ENCODE data around the gene MPV17. TPM values are rescaled to one million over a fixed set of nuclear protein-coding genes. Genes with fewer than 3 reads are reported as not detected.
"Not testable (repeated sequence)": the region's sequence is repeated elsewhere in the genome, so short reads cannot be mapped to it uniquely, and the experiment has no call there.

The MPV17 gene
- total RNA-seq, 2 experiments from 2014 or later, result 83.3 to 83.9 TPM

DNA sequence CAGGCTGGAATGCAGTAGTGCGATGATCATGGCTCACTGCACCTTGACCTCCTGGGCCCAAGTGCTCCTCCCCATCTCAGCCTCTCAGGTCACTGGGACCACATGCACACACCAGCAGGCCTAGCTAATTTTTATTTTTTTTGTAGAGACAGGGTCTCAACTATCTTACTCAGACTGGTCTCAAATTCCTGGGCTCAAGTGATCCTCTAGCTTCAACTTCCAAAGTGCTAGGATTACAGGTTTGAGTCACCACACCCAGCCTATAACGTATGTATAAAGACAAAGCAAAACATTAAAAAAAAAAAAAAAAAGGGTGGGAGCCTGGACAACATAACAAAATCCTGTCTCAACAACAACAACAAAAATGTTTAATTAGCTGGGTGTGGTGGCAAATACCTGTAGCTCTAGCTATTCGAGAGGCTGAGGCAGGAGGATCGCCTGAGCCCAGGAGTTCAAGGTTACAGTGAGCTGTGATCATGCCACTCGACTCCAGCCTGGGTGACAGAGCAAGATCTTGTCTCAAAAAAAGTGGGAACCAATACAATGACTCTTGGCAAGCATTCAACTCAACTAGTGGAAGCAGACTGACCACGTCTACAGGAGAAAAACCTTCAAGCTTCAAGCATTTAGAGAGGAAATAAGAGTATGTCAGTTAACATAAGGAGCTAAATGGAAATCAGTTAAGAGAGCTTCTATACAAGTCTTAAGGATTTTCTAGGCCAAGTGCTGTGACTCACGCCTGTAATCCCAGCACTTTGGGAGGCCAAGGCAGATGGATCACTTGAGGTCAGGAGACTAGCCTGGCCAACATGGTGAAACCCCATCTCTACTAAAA, 31.1 kb upstream of the MPV17 start:
- Mint-ChIP-seq H3K9me3 (no peaks in the 10 kb centered on the region), H3K36me3 (ENCODE audit: low read depth) (peaks cover 15% of the 10 kb centered on the region), H3K4me3 (peak overlapping the region; percentile 32), H3K27me3 (no peaks in the 10 kb centered on the region), H3K27ac (no peak overlapping the region), H3K4me1 (peaks cover 59% of the 10 kb centered on the region)
- CTCF ChIA-PET, result interaction anchor here (0.7 to 2.3 kb wide), 4 partner anchors 51 to 330 kb away, joined by 3 to 8 read pairs (median 3); no protein-coding TSS in a partner anchor
- no peak for DNase-seq
- POLR2A ChIA-PET, result interaction anchor here (1.2 to 1.4 kb wide), 3 partner anchors 15 to 136 kb away, joined by 3 to 4 read pairs (median 3); partner anchors contain the start of gene CAD

DNA sequence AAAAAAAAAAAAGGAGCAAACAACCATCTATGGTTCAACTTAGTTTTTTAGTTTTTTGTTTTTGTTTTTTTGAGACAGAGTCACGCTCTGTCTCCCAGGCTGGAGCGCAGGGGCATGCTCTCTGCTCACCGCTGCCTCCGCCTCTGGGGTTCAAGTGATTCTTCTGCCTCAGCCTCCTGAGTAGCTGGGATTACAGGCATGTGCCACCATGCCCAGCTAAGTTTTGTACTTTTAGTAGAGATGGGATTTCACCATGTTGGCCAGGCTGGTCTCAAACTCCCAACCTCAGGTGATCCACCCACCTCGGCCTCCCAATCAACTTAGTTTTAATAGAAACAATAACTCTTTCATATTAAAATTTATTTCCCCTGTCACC, 30.5 kb upstream of the MPV17 start:
- not testable (repeated sequence) for H3K4me3 Mint-ChIP-seq, DNase-seq, H3K27ac Mint-ChIP-seq, H3K27me3 Mint-ChIP-seq, H3K9me3 Mint-ChIP-seq
- H3K4me1 Mint-ChIP-seq, result peaks cover 56% of the 10 kb centered on the region
- H3K36me3 Mint-ChIP-seq (ENCODE audit: low read depth), result peaks cover 12% of the 10 kb centered on the region
- ChIA-PET POLR2A (interaction anchor here (1.2 to 1.4 kb wide), 3 partner anchors 16 to 136 kb away, joined by 3 to 4 read pairs (median 3); partner anchors contain the start of gene CAD), CTCF (interaction anchor here (1.2 to 2.3 kb wide), 3 partner anchors 50 to 350 kb away, joined by 3 to 8 read pairs (median 3); no protein-coding TSS in a partner anchor)

DNA sequence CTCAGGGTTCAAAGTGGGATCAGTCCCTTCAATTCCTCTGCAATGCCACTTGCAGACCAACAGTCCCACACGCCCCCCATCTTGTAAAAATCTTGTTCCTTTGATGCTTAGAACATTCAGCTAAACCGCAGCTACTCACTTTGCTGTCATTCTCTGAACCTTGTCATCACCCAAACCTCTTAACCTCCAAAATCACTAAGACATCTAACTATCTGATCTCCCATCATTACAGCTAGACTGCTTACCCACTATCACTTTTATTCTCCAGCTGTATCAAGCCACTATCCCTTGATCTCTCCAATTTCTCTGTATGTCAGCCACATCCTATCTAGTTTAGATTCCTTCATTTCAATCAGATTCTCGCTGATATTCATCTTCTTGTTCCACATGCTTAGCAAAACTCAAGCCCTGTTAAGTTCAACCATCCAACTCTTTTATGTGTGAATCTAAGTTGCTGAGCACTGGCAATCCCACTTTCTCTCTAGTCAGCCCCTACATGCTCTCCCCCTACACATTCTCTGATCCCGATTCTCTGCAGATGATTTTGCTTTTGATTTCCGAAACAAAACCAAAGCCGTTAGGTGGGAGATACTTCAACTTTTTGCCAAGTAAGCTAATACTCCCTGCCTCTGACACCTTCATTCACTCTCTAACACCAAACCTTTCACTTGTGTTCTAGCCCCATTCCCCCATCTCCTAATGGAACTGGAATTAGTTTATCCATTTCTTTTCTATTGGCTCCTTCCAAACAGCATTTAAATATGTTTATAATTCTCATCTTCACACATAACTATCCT, 29.1 kb upstream of the MPV17 start:
- ChIA-PET POLR2A (interaction anchor here (0.6 to 2.8 kb wide), 6 partner anchors 10 to 218 kb away, joined by 3 to 13 read pairs (median 7); partner anchors contain the start of genes EIF2B4, MPV17, NRBP1 and PREB), CTCF (interaction anchor here (1.2 to 1.5 kb wide), 6 partner anchors 12 to 352 kb away, joined by 3 to 4 read pairs (median 4); partner anchors contain the start of genes EIF2B4 and PPM1G)
- Mint-ChIP-seq H3K9me3 (no peaks in the 10 kb centered on the region), H3K4me3 (no peak overlapping the region), H3K36me3 (ENCODE audit: low read depth) (peaks cover 19% of the 10 kb centered on the region), H3K27ac (peak overlapping the region; percentile 23), H3K4me1 (peaks cover 48% of the 10 kb centered on the region), H3K27me3 (no peaks in the 10 kb centered on the region)
- DNase-seq, result no peak

DNA sequence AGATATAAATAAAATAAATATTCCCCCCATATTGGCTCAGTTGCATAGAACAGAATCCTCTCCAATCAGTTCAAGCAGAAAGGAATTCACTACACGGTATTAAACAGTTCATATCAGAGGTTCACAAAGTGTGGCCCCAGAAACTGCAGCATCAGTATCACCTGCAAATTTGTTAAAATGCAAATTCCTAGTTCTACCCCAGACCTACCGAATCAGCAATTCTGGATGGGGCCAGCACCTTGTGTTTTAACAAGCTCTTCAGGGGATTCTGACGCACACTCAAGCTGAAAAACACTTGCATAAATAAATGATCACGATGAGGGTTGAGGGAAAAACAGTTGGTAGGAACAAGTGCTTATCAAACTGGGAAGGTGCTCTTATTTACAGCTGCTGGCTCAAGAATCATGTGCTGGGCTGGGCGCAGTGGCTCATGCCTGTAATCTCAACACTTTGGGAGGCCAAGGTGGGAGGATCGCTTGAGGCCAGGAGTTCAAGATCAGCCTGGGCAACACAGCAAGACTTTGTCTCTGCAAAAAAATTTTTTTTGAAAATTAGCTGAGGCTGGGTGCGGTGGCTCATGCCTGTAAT, 27.3 kb upstream of the MPV17 start:
- peaks cover 15% of the 10 kb centered on the region for H3K36me3 Mint-ChIP-seq (ENCODE audit: low read depth)
- ChIA-PET POLR2A (interaction anchor here (2.6 to 2.8 kb wide), 2 partner anchors 20 to 27 kb away, joined by 11 to 12 read pairs; partner anchors contain the start of genes EIF2B4, MPV17 and SNX17), CTCF (interaction anchor here (0.6 to 1.7 kb wide), 3 partner anchors 19 to 116 kb away, joined by 3 to 5 read pairs (median 3); partner anchors contain the start of gene EIF2B4)
- H3K27me3 Mint-ChIP-seq, result no peaks in the 10 kb centered on the region
- H3K4me3 Mint-ChIP-seq, result no peak overlapping the region
- peaks cover 38% of the 10 kb centered on the region for H3K4me1 Mint-ChIP-seq
- no peaks in the 10 kb centered on the region for H3K9me3 Mint-ChIP-seq
- DNase-seq, result no peak
- no peak overlapping the region for H3K27ac Mint-ChIP-seq

DNA sequence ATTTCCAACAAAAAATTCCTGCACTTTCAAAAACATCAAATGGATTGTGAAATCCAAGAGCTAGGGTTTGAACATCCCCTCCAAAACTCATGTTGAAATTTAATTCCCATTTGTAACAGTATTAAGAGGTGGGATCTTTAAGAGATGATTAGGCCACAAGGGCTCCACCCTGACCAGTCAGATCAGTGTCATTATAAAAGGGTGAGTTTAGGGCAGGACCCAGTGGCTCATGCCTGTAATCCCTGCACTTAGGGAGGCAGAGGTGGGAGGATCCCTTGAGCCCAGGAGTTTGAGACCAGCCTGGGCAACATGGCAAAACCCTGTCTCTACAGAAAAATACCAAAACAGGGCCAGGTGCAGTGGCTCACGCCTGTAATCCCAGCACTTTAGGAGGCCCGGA, 24.7 kb upstream of the MPV17 start:
- no peaks in the 10 kb centered on the region for H3K27me3 Mint-ChIP-seq
- no peak for DNase-seq
- no peaks in the 10 kb centered on the region for H3K9me3 Mint-ChIP-seq
- peaks cover 21% of the 10 kb centered on the region for H3K4me1 Mint-ChIP-seq
- ChIA-PET POLR2A (no interaction called here), CTCF (no interaction called here)
- no peak overlapping the region for H3K27ac Mint-ChIP-seq
- H3K36me3 Mint-ChIP-seq (ENCODE audit: low read depth), result peaks cover 25% of the 10 kb centered on the region
- H3K4me3 Mint-ChIP-seq, result no peak overlapping the region

DNA sequence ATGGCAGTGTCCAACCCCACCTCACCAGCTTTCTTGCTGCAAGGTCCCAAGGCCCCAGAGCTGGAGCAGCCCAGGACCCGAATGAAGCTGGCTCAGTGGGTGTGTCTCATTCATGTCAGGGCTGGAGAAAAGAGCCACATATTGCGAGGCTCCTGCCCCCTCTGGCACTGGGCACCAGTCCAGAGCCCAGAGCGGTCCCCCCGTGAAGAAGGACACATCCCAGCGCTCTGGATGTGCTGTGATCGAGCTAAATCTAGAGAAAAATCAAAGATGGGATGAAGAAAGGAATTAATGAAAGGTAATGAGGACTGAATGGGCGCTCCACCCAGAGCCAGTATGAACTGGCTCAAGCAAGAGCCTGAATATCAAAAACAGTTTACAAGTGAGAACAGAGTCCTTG, 13.3 kb upstream of the MPV17 start:
- H3K36me3 Mint-ChIP-seq (ENCODE audit: low read depth), result peaks cover 52% of the 10 kb centered on the region
- no peak overlapping the region for H3K27ac Mint-ChIP-seq
- ChIA-PET POLR2A (interaction anchor here (1.4 to 2.6 kb wide), 2 partner anchors 13 to 20 kb away, joined by 4 to 6 read pairs; partner anchors contain the start of genes GTF3C2 and MPV17), CTCF (no interaction called here)
- no peak for DNase-seq
- H3K4me1 Mint-ChIP-seq, result no peaks in the 10 kb centered on the region
- H3K9me3 Mint-ChIP-seq, result no peaks in the 10 kb centered on the region
- no peak overlapping the region for H3K4me3 Mint-ChIP-seq
- no peaks in the 10 kb centered on the region for H3K27me3 Mint-ChIP-seq

DNA sequence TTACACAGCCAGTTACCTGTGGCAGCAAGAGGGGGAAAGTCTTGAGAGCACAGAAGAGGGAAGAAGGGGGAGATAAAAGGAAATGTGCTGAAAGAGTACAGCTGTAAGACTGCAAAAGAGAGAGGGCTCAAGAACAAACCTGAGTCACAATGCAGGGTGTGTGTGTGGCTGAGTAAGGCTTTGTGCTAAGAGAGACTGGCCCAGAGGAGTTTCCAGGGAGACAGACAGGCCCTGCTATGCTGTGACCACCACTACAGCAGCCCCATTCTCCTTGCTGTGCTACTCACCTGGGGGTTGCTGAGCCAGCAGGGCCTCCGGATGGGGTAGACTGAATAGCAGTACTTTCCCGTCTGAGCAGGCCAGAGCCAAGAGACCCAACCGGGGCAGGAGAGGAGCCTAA, 12.4 kb upstream of the MPV17 start:
- no peak for DNase-seq
- Mint-ChIP-seq H3K9me3 (no peaks in the 10 kb centered on the region), H3K36me3 (ENCODE audit: low read depth) (peaks cover 46% of the 10 kb centered on the region), H3K4me1 (no peaks in the 10 kb centered on the region), H3K4me3 (no peak overlapping the region), H3K27me3 (no peaks in the 10 kb centered on the region), H3K27ac (no peak overlapping the region)
- ChIA-PET CTCF (no interaction called here), POLR2A (interaction anchor here (2.6 kb wide), 1 partner anchor 12 kb away, joined by 6 read pairs; the partner anchor contains the start of gene MPV17)

DNA sequence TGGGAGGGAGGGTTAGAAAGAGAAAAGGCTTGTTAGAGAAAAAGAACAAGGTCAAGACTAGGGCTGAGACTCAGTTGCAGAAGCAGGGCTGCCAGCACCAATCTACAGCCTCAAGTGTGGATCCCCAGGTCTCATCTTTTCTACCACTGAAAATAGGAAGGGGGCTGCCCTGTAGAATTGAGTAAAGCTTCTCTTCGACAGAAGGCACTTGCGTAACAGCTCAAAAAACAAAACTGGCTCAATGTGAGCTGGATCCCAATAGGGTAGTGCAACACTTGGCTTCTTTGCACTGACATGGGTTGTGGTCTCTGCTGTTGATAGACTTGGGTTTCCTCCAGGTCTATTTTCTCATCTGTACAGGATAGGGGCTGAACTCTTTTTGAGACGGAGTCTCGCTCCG, 1.8 kb upstream of the MPV17 start:
- Mint-ChIP-seq H3K27me3 (no peaks in the 10 kb centered on the region), H3K27ac (peak overlapping the region; percentile 4)
- no peak for DNase-seq

DNA sequence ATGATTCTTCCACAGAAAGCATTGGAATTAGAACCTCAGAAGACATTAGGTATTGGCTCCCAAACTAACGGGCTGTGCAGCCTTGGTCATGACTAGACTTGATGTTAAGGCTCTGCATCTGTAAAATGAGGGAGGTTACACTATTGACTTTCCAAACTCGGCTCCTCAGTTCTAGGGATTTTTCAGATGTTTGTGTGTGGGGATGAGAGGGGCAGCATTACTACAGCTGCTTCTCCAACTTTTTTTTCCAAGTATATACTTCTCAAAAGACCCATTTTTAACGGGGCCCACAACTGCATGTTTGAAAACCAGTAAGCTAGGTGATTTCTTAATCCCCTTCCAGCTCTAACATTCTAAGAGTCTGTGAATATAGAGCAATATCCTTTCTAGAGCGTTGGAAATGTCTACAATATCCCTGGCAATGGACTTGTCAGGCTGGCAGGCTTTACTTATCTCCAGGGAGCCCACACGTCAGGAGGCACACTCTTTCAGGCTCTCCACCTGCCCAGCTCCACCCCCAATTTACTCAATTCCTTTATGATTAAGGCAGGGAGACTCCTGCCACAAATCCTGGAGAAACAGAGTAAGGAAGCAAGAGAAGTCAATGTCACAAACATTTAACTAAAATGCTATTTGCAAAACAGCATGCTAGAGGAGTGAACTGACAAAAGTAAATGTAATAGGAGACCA, 844 bp upstream of the MPV17 start:
- POLR2A ChIA-PET, result interaction anchor here (0.8 to 3.4 kb wide), 16 partner anchors 9 to 537 kb away, joined by 3 to 22 read pairs (median 8); partner anchors contain the start of genes GTF3C2, PPM1G, SLC4A1AP and SNX17
- H3K27me3 Mint-ChIP-seq, result no peaks in the 10 kb centered on the region
- no peaks in the 10 kb centered on the region for H3K9me3 Mint-ChIP-seq
- H3K27ac Mint-ChIP-seq, result peak overlapping the region; percentile 79
- DNase-seq, result no peak
- peak overlapping the region; percentile 97 for H3K4me3 Mint-ChIP-seq
- H3K36me3 Mint-ChIP-seq (ENCODE audit: low read depth), result peaks cover 33% of the 10 kb centered on the region
- peaks cover 22% of the 10 kb centered on the region for H3K4me1 Mint-ChIP-seq
- CTCF ChIA-PET, result interaction anchor here (1.0 to 3.0 kb wide), 5 partner anchors 20 to 360 kb away, joined by 3 to 19 read pairs (median 6); no protein-coding TSS in a partner anchor

More for the DNA sequence above, 1.8 kb upstream of the MPV17 start:
- Mint-ChIP-seq H3K4me3 (no peak overlapping the region), H3K9me3 (no peaks in the 10 kb centered on the region), H3K36me3 (ENCODE audit: low read depth) (peaks cover 37% of the 10 kb centered on the region), H3K4me1 (peaks cover 22% of the 10 kb centered on the region)
- ChIA-PET POLR2A (interaction anchor here (1.3 kb wide), 1 partner anchor 339 kb away, joined by 3 read pairs; the partner anchor contains the start of genes SLC4A1AP and SUPT7L), CTCF (interaction anchor here (1.3 to 3.0 kb wide), 2 partner anchors 22 to 68 kb away, joined by 4 to 19 read pairs; no protein-coding TSS in a partner anchor)

DNA sequence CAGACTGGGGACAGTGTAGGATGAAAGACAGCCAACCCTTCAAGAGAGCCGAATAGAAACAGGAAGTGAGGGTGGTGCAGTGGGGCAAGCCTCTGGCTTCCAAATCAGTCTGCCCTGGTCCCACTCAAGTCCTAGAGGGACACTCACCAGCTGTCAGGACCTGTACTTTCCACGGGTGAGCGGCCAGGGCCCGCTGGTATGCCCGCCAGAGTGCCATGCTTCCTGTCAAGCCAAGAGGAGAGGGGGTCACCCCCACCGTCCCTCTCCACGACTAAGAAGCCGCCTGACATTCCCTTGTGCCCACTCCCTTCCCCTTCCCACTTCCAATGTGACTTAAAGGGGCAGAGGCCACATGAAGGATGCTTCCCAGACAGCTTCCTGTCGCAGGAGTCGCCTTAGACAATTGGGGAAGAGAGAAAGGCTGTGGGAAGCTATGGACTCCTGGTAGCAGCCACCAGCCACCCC, 564 bp downstream of the MPV17 start:
- Mint-ChIP-seq H3K27me3 (no peaks in the 10 kb centered on the region), H3K9me3 (no peaks in the 10 kb centered on the region), H3K4me3 (peak overlapping the region; percentile 97), H3K4me1 (peaks cover 22% of the 10 kb centered on the region), H3K36me3 (ENCODE audit: low read depth) (peaks cover 23% of the 10 kb centered on the region), H3K27ac (peak overlapping the region; percentile 79)
- DNase-seq, result peak; percentile 31
- ChIA-PET POLR2A (interaction anchor here (0.8 to 3.4 kb wide), 22 partner anchors 8 to 341 kb away, joined by 3 to 22 read pairs (median 6); partner anchors contain the start of genes AGBL5, GTF3C2, OST4 and PPM1G), CTCF (interaction anchor here (0.9 to 3.0 kb wide), 7 partner anchors 10 to 361 kb away, joined by 3 to 19 read pairs (median 3); partner anchors contain the start of gene TRIM54)

DNA sequence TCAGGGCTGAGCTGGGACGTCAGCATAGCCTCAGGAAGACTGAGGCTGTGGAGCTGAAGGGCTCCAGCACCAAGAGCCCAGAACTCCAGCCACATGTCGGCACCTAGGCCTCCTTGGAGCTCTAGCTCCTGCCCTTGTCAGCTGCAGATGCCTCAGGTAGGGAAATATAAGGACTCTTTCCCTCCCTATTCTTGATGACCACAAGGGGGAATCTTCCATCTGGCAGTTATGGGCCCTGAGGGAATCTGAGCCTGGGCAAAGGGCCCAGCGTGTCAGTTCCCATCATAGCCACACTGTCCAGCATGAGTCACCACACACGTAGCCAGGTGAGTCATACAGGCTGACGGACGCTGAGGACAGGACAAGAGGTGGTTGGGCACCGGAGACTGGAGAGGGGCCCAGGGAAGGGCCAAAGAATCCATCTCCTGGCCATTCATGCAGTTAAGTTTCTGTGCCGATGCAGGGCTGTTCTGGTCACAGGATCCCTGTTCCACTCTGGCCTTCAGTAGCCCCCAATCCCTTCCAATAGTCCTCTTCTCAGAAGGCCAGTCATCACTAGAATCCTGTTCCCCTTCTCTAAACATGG, 1.8 kb downstream of the MPV17 start:
- no peak for DNase-seq
- peaks cover 22% of the 10 kb centered on the region for H3K4me1 Mint-ChIP-seq
- H3K36me3 Mint-ChIP-seq (ENCODE audit: low read depth), result peaks cover 11% of the 10 kb centered on the region
- no peaks in the 10 kb centered on the region for H3K27me3 Mint-ChIP-seq
- no peak overlapping the region for H3K27ac Mint-ChIP-seq
- POLR2A ChIA-PET, result interaction anchor here (3.1 to 3.4 kb wide), 2 partner anchors 35 to 58 kb away, joined by 17 to 22 read pairs; partner anchors contain the start of genes GTF3C2 and ZNF513
- no peak overlapping the region for H3K4me3 Mint-ChIP-seq
- CTCF ChIA-PET, result interaction anchor here (1.6 to 5.1 kb wide), 3 partner anchors 9 to 49 kb away, joined by 3 to 27 read pairs (median 3); partner anchors contain the start of genes EIF2B4 and SNX17
- no peaks in the 10 kb centered on the region for H3K9me3 Mint-ChIP-seq

Measured in activated CD4-positive, alpha-beta memory T cell treated with anti-CD3 and anti-CD28 coated beads, Interleukin-2, amount 10 ng/mL, durations not matched to agents 7 days and 5 days (primary cell).